Forelimb muscle (tissue), 1 donor: ENCODE data around the gene KLHL6. TPM values are rescaled to one million over a fixed set of nuclear protein-coding genes. Genes with fewer than 3 reads are reported as not detected.

Experiments used
- DNase-seq: peaks from one replicate; pipeline ENCODE4 v3.0.0-alpha.2; 2013; ENCODE audit warnings: low read depth
- polyA plus RNA-seq: library from polyadenylated mRNA; unstranded; fragments of 120-200 nt; gene quantifications from one replicate; pipeline ENCODE4 v1.2.1, GENCODE V29; 2013; ENCODE audit not compliant: insufficient read length

KLHL6 gene
- polyA plus RNA-seq, 1 donor = 1.5 TPM

- DNase-seq = no peak
These were observed 11.4 kb upstream of the KLHL6 start for GRCh38 chr3:183566880-183567279.

- DNase-seq = no peak
These were observed 8.5 kb upstream of the KLHL6 start for GRCh38 chr3:183564046-183564445.

- DNase-seq = no peak
These were observed 8.0 kb upstream of the KLHL6 start for GRCh38 chr3:183563536-183563874.

GRCh38 chr3:183560607-183561006, 5.1 kb upstream of the KLHL6 start:
- DNase-seq = no peak

GRCh38 chr3:183558495-183558894, 3.0 kb upstream of the KLHL6 start:
- DNase-seq = no peak

- DNase-seq = no peak
These were observed 1.2 kb upstream of the KLHL6 start for GRCh38 chr3:183556722-183557121.

- DNase-seq = no peak
These were observed 1.1 kb downstream of the KLHL6 start for GRCh38 chr3:183554377-183554776.

- no peak for DNase-seq
These were observed 2.0 kb downstream of the KLHL6 start for GRCh38 chr3:183553334-183554026.

GRCh38 chr3:183551930-183552329, 3.6 kb downstream of the KLHL6 start:
- DNase-seq = no peak

- no peak for DNase-seq
These were observed 7.2 kb downstream of the KLHL6 start for GRCh38 chr3:183548262-183548769.

GRCh38 chr3:183546625-183547024, 8.9 kb downstream of the KLHL6 start:
- no peak for DNase-seq

GRCh38 chr3:183545708-183546107, 9.8 kb downstream of the KLHL6 start:
- DNase-seq = no peak

GRCh38 chr3:183542355-183542754, 13.2 kb downstream of the KLHL6 start:
- DNase-seq = no peak

- no peak for DNase-seq
These were observed 13.8 kb downstream of the KLHL6 start for GRCh38 chr3:183541738-183542137.

- DNase-seq = no peak
These were observed 14.3 kb downstream of the KLHL6 start for GRCh38 chr3:183541235-183541655.

- no peak for DNase-seq
These were observed 14.8 kb downstream of the KLHL6 start for GRCh38 chr3:183540501-183541234.

- DNase-seq = no peak
These were observed 15.7 kb downstream of the KLHL6 start for GRCh38 chr3:183539811-183540210.

GRCh38 chr3:183538486-183538885, 17.0 kb downstream of the KLHL6 start:
- DNase-seq = no peak

- DNase-seq = no peak
These were observed 18.2 kb downstream of the KLHL6 start for GRCh38 chr3:183537295-183537730.

- no peak for DNase-seq
These were observed 19.1 kb downstream of the KLHL6 start for GRCh38 chr3:183536238-183536880.

- no peak for DNase-seq
These were observed 21.3 kb downstream of the KLHL6 start for GRCh38 chr3:183534249-183534648.

GRCh38 chr3:183533412-183534132, 21.9 kb downstream of the KLHL6 start:
- DNase-seq = no peak
